ENCODE measurements around the gene BCDIN3D.

The BCDIN3D gene

GRCh38 chr12:49798934-49799333 lies 44.0 kb downstream of the BCDIN3D start:
- H3K4me3 ChIP-seq (ENCODE audit: low read length in 2 of 2): no peak overlapping the region
- peaks cover 5 to 11% of the 10 kb centered on the region in 2 donors for H3K36me3 ChIP-seq (ENCODE audit: control insufficient read depth in 2 of 2, insufficient read depth in 2 of 2, low read length in 2 of 2)
- no peaks in the 10 kb centered on the region for H3K9me3 ChIP-seq (ENCODE audit: control insufficient read depth in 2 of 2, low read length in 2 of 2)
- no peak overlapping the region for H3K9ac ChIP-seq (ENCODE audit: low read depth in 1 of 2, low read length in 2 of 2)
- H3K27ac ChIP-seq (ENCODE audit: low read depth in 2 of 2, low read length in 2 of 2): no peak overlapping the region
- H3K27me3 ChIP-seq (ENCODE audit: control insufficient read depth in 2 of 2, insufficient read depth in 2 of 2, low read length in 2 of 2): no peaks in the 10 kb centered on the region
- no peaks in the 10 kb centered on the region for H3K4me1 ChIP-seq (ENCODE audit: control insufficient read depth in 2 of 2, insufficient read depth in 2 of 2, low read length in 2 of 2)

GRCh38 chr12:49798248-49798647 lies 44.7 kb downstream of the BCDIN3D start:
- Histone ChIP-seq H3K9me3 (ENCODE audit: control insufficient read depth in 2 of 2, low read length in 2 of 2) (no peaks in the 10 kb centered on the region), H3K27me3 (ENCODE audit: control insufficient read depth in 2 of 2, insufficient read depth in 2 of 2, low read length in 2 of 2) (no peaks in the 10 kb centered on the region), H3K4me1 (ENCODE audit: control insufficient read depth in 2 of 2, insufficient read depth in 2 of 2, low read length in 2 of 2) (no peaks in the 10 kb centered on the region), H3K27ac (ENCODE audit: low read depth in 2 of 2, low read length in 2 of 2) (no peak overlapping the region), H3K36me3 (ENCODE audit: control insufficient read depth in 2 of 2, insufficient read depth in 2 of 2, low read length in 2 of 2) (peaks cover 5 to 11% of the 10 kb centered on the region in 2 donors), H3K9ac (ENCODE audit: low read depth in 1 of 2, low read length in 2 of 2) (no peak overlapping the region), H3K4me3 (ENCODE audit: low read length in 2 of 2) (no peak overlapping the region)

- Histone ChIP-seq H3K36me3 (ENCODE audit: control insufficient read depth in 2 of 2, insufficient read depth in 2 of 2, low read length in 2 of 2) (peaks cover 5 to 11% of the 10 kb centered on the region in 2 donors), H3K4me3 (ENCODE audit: low read length in 2 of 2) (no peak overlapping the region), H3K9ac (ENCODE audit: low read depth in 1 of 2, low read length in 2 of 2) (no peak overlapping the region), H3K27ac (ENCODE audit: low read depth in 2 of 2, low read length in 2 of 2) (no peak overlapping the region), H3K4me1 (ENCODE audit: control insufficient read depth in 2 of 2, insufficient read depth in 2 of 2, low read length in 2 of 2) (no peaks in the 10 kb centered on the region), H3K9me3 (ENCODE audit: control insufficient read depth in 2 of 2, low read length in 2 of 2) (no peaks in the 10 kb centered on the region), H3K27me3 (ENCODE audit: control insufficient read depth in 2 of 2, insufficient read depth in 2 of 2, low read length in 2 of 2) (no peaks in the 10 kb centered on the region)
Measured at GRCh38 chr12:49797449-49797776, 45.5 kb downstream of the BCDIN3D start.

- Histone ChIP-seq H3K4me1 (ENCODE audit: control insufficient read depth in 2 of 2, insufficient read depth in 2 of 2, low read length in 2 of 2) (no peaks in the 10 kb centered on the region), H3K27ac (ENCODE audit: low read depth in 2 of 2, low read length in 2 of 2) (no peak overlapping the region), H3K27me3 (ENCODE audit: control insufficient read depth in 2 of 2, insufficient read depth in 2 of 2, low read length in 2 of 2) (no peaks in the 10 kb centered on the region), H3K4me3 (ENCODE audit: low read length in 2 of 2) (no peak overlapping the region), H3K9ac (ENCODE audit: low read depth in 1 of 2, low read length in 2 of 2) (no peak overlapping the region), H3K9me3 (ENCODE audit: control insufficient read depth in 2 of 2, low read length in 2 of 2) (no peaks in the 10 kb centered on the region), H3K36me3 (ENCODE audit: control insufficient read depth in 2 of 2, insufficient read depth in 2 of 2, low read length in 2 of 2) (peaks cover 5 to 11% of the 10 kb centered on the region in 2 donors)
Measured at GRCh38 chr12:49796606-49797448, 46.1 kb downstream of the BCDIN3D start.

- H3K36me3 ChIP-seq (ENCODE audit: control insufficient read depth in 2 of 2, insufficient read depth in 2 of 2, low read length in 2 of 2): peaks cover 5 to 11% of the 10 kb centered on the region in 2 donors
- no peaks in the 10 kb centered on the region for H3K9me3 ChIP-seq (ENCODE audit: control insufficient read depth in 2 of 2, low read length in 2 of 2)
- H3K4me3 ChIP-seq (ENCODE audit: low read length in 2 of 2): no peak overlapping the region
- no peak overlapping the region for H3K9ac ChIP-seq (ENCODE audit: low read depth in 1 of 2, low read length in 2 of 2)
- no peaks in the 10 kb centered on the region for H3K4me1 ChIP-seq (ENCODE audit: control insufficient read depth in 2 of 2, insufficient read depth in 2 of 2, low read length in 2 of 2)
- no peaks in the 10 kb centered on the region for H3K27me3 ChIP-seq (ENCODE audit: control insufficient read depth in 2 of 2, insufficient read depth in 2 of 2, low read length in 2 of 2)
- no peak overlapping the region for H3K27ac ChIP-seq (ENCODE audit: low read depth in 2 of 2, low read length in 2 of 2)
Measured at GRCh38 chr12:49796155-49796554, 46.8 kb downstream of the BCDIN3D start.

- peaks cover 5 to 11% of the 10 kb centered on the region in 2 donors for H3K36me3 ChIP-seq (ENCODE audit: control insufficient read depth in 2 of 2, insufficient read depth in 2 of 2, low read length in 2 of 2)
Measured at GRCh38 chr12:49795654-49796105, 47.2 kb downstream of the BCDIN3D start.

GRCh38 chr12:49794811-49795653 lies 47.9 kb downstream of the BCDIN3D start:
- H3K36me3 ChIP-seq (ENCODE audit: control insufficient read depth in 2 of 2, insufficient read depth in 2 of 2, low read length in 2 of 2): peaks cover 2 to 11% of the 10 kb centered on the region in 2 donors
- no peaks in the 10 kb centered on the region for H3K27me3 ChIP-seq (ENCODE audit: control insufficient read depth in 2 of 2, insufficient read depth in 2 of 2, low read length in 2 of 2)
- H3K4me3 ChIP-seq (ENCODE audit: low read length in 2 of 2): no peak overlapping the region
- H3K9me3 ChIP-seq (ENCODE audit: control insufficient read depth in 2 of 2, low read length in 2 of 2): no peaks in the 10 kb centered on the region
- no peak overlapping the region for H3K27ac ChIP-seq (ENCODE audit: low read depth in 2 of 2, low read length in 2 of 2)
- no peaks in the 10 kb centered on the region for H3K4me1 ChIP-seq (ENCODE audit: control insufficient read depth in 2 of 2, insufficient read depth in 2 of 2, low read length in 2 of 2)
- no peak overlapping the region for H3K9ac ChIP-seq (ENCODE audit: low read depth in 1 of 2, low read length in 2 of 2)

More at GRCh38 chr12:49795654-49796105, 47.2 kb downstream of the BCDIN3D start:
- Histone ChIP-seq H3K9ac (ENCODE audit: low read depth in 1 of 2, low read length in 2 of 2) (no peak overlapping the region), H3K4me1 (ENCODE audit: control insufficient read depth in 2 of 2, insufficient read depth in 2 of 2, low read length in 2 of 2) (no peaks in the 10 kb centered on the region), H3K27me3 (ENCODE audit: control insufficient read depth in 2 of 2, insufficient read depth in 2 of 2, low read length in 2 of 2) (no peaks in the 10 kb centered on the region), H3K9me3 (ENCODE audit: control insufficient read depth in 2 of 2, low read length in 2 of 2) (no peaks in the 10 kb centered on the region), H3K4me3 (ENCODE audit: low read length in 2 of 2) (no peak overlapping the region), H3K27ac (ENCODE audit: low read depth in 2 of 2, low read length in 2 of 2) (no peak overlapping the region)

GRCh38 chr12:49794021-49794420 lies 48.9 kb downstream of the BCDIN3D start:
- no peaks in the 10 kb centered on the region for H3K27me3 ChIP-seq (ENCODE audit: control insufficient read depth in 2 of 2, insufficient read depth in 2 of 2, low read length in 2 of 2)
- H3K27ac ChIP-seq (ENCODE audit: low read depth in 2 of 2, low read length in 2 of 2): no peak overlapping the region
- H3K4me1 ChIP-seq (ENCODE audit: control insufficient read depth in 2 of 2, insufficient read depth in 2 of 2, low read length in 2 of 2): no peaks in the 10 kb centered on the region
- H3K36me3 ChIP-seq (ENCODE audit: control insufficient read depth in 2 of 2, insufficient read depth in 2 of 2, low read length in 2 of 2): peaks cover 2 to 8% of the 10 kb centered on the region in 2 donors
- H3K4me3 ChIP-seq (ENCODE audit: low read length in 2 of 2): no peak overlapping the region
- no peaks in the 10 kb centered on the region for H3K9me3 ChIP-seq (ENCODE audit: control insufficient read depth in 2 of 2, low read length in 2 of 2)
- no peak overlapping the region for H3K9ac ChIP-seq (ENCODE audit: low read depth in 1 of 2, low read length in 2 of 2)

- Histone ChIP-seq H3K27ac (ENCODE audit: low read depth in 2 of 2, low read length in 2 of 2) (no peak overlapping the region), H3K36me3 (ENCODE audit: control insufficient read depth in 2 of 2, insufficient read depth in 2 of 2, low read length in 2 of 2) (peaks cover 2 to 5% of the 10 kb centered on the region in 2 donors), H3K9me3 (ENCODE audit: control insufficient read depth in 2 of 2, low read length in 2 of 2) (no peaks in the 10 kb centered on the region), H3K27me3 (ENCODE audit: control insufficient read depth in 2 of 2, insufficient read depth in 2 of 2, low read length in 2 of 2) (no peaks in the 10 kb centered on the region), H3K9ac (ENCODE audit: low read depth in 1 of 2, low read length in 2 of 2) (no peak overlapping the region), H3K4me1 (ENCODE audit: control insufficient read depth in 2 of 2, insufficient read depth in 2 of 2, low read length in 2 of 2) (no peaks in the 10 kb centered on the region), H3K4me3 (ENCODE audit: low read length in 2 of 2) (no peak overlapping the region)
Measured at GRCh38 chr12:49793620-49794019, 49.3 kb downstream of the BCDIN3D start.

- Histone ChIP-seq H3K36me3 (ENCODE audit: control insufficient read depth in 2 of 2, insufficient read depth in 2 of 2, low read length in 2 of 2) (peaks cover 2 to 5% of the 10 kb centered on the region in 2 donors), H3K27ac (ENCODE audit: low read depth in 2 of 2, low read length in 2 of 2) (no peak overlapping the region), H3K9ac (ENCODE audit: low read depth in 1 of 2, low read length in 2 of 2) (no peak overlapping the region), H3K27me3 (ENCODE audit: control insufficient read depth in 2 of 2, insufficient read depth in 2 of 2, low read length in 2 of 2) (no peaks in the 10 kb centered on the region), H3K4me3 (ENCODE audit: low read length in 2 of 2) (no peak overlapping the region), H3K9me3 (ENCODE audit: control insufficient read depth in 2 of 2, low read length in 2 of 2) (no peaks in the 10 kb centered on the region), H3K4me1 (ENCODE audit: control insufficient read depth in 2 of 2, insufficient read depth in 2 of 2, low read length in 2 of 2) (no peaks in the 10 kb centered on the region)
Measured at GRCh38 chr12:49792976-49793580, 49.8 kb downstream of the BCDIN3D start.
